Omental fat pad (tissue), 4 donors: ENCODE results near the gene GNAZ. TPM values are rescaled to one million over a fixed set of nuclear protein-coding genes. Genes with fewer than 3 reads are reported as not detected.
"Not testable (repeated sequence)": the region's sequence is repeated elsewhere in the genome, so short reads cannot be mapped to it uniquely, and the experiment has no call there.

Experiments used
- ATAC-seq: fragments of 150-250 bp; one replicate; pipeline ENCODE4 v1.9.1; 2016; ENCODE audit warnings: mild to moderate bottlenecking, moderate library complexity; ENCODE audit not compliant: low FRiP score
- DNase-seq: peaks from one replicate; pipeline ENCODE4 v3.0.0-alpha.2; 2019; ENCODE audit warnings: low spot score
- total RNA-seq, 4 donors: library from RNA; depleted of rRNA; stranded (reverse); fragments of >200 nt; gene quantifications; one replicate each; pipeline ENCODE4 v1.1.0, GENCODE V29; 2016
- TF ChIP-seq, protein P1 (sequence below), 3 donors: fragments of 450-650 bp; IDR thresholded peaks; one replicate each; pipeline ENCODE4 v1.5.1; 2016 to 2017; ENCODE audit warnings: antibody characterized with exemption in 3 of 3, mild to moderate bottlenecking in 3 of 3, moderate library complexity in 2 of 3

The GNAZ gene
- total RNA-seq, 4 donors from 2014 or later = 8.6 to 25.1 (median 16.5) TPM

DNA sequence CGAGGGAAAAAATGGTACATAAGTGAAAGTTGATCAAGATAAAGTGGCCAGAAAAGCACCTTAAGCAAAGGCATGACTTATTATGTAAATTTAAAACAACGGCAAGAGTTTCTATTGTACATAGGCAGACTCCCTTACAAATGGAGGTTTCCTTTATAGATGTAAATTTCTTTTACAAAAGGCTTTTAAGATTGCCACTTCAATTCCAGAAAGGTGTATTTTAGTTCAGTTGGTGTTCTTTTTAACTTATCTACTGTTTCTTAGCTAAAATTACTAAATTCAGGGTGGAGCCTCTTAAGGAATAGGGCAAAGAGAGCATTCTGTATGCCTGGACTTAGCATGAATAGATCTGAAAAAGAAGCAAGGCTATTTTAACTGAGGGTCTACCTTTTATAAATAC, 24.9 kb upstream of the GNAZ start:
- ATAC-seq = no peak
- TF ChIP-seq, protein P1, sequence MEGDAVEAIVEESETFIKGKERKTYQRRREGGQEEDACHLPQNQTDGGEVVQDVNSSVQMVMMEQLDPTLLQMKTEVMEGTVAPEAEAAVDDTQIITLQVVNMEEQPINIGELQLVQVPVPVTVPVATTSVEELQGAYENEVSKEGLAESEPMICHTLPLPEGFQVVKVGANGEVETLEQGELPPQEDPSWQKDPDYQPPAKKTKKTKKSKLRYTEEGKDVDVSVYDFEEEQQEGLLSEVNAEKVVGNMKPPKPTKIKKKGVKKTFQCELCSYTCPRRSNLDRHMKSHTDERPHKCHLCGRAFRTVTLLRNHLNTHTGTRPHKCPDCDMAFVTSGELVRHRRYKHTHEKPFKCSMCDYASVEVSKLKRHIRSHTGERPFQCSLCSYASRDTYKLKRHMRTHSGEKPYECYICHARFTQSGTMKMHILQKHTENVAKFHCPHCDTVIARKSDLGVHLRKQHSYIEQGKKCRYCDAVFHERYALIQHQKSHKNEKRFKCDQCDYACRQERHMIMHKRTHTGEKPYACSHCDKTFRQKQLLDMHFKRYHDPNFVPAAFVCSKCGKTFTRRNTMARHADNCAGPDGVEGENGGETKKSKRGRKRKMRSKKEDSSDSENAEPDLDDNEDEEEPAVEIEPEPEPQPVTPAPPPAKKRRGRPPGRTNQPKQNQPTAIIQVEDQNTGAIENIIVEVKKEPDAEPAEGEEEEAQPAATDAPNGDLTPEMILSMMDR (IDR thresholded peaks at IDR 0.05) = no peak
- no peak for DNase-seq

DNA sequence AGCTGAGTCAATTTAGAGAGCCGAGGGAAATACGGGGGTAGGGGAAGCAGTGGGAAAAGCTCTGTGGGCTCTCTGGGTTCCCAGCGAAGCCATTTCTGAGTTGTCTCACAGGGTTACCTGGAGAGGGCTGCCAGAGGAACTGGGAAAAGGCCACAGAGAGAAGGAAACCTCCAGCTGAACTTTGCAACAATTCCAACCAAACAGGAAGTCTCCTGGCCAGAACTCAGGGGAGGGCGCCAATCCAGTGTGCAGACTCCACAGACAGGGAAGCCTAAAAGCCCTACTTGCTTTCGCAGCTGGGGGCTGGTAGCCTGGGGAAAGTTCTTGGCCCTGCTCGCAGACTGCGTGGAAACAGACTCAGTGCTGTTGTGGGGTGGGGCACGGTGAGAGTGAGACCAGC, 23.1 kb upstream of the GNAZ start:
- DNase-seq (no peak), ATAC-seq (no peak)
- TF ChIP-seq, protein P1 (IDR thresholded peaks at IDR 0.05) = no peak

DNA sequence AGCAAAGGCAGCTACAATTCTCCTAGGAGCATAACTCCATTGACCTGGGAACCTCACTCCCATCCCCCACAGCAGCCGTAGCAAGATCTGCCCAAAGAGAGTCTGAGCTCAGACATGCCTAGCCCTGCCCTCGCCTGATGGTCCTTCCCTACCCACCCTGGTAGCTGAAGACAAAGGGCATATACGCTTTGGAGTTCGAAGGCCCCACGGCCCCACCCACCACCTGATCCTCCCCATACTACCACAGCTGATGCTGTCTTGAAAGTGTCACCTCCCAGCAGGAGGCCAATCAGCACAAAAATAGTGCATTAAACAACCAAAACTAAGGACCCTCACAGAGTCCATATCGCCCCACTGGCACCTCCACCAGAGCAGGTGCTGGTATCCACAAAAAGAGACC, 22.6 kb upstream of the GNAZ start:
- DNase-seq (no peak), ATAC-seq (no peak)

DNA sequence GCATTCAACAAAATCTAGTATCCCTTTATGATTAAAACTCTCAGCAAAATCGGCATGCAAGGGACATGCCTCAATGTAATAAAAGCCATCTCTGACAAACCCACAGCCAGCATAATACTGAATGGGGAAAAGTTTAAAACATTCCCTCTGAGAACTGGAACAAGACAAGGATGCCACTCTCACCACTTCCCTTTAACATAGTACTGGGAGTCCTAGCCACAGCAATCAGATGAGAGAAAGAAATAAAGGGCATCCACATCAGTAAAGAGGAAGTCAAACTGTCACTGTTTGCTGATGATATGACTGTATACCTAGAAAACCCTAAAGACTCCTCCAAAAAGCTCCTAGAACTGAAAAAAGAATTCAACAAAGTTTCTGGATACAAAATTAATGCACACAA, 19.8 kb upstream of the GNAZ start:
- DNase-seq, ATAC-seq: not testable (repeated sequence)

More for the DNA sequence above, 22.6 kb upstream of the GNAZ start:
- TF ChIP-seq, protein P1 (IDR thresholded peaks at IDR 0.05) = no peak

DNA sequence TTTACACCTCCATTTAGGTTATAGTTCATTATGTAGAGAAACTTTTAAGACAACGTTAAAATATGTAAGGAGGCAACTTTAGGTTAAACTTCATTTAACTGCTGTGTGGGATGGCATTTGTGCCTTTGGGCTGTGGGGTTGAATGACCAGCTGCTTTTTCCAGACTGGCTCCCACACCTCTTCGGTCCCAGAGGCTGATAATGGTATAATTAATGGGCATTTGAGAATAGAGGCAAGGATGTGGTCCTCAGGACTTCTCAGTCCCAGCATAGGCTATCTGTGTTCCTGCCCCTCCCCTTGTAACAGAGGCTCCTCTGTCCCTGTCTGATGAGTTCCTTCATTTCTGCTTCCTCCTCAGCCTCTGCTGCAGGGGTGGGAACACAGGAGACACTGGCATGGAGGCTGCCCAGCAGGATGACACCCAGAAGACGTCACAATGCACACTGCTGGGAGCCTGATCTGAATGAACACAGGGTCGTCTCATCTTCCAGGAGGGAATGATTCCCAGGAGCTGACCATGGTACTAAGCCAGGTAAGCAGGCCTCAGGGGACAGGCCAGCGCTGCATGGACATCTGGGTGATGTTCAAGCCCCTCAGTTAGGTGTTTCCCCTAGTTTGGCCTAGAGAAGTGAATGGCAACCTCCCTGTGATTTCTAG, 17.1 kb upstream of the GNAZ start:
- DNase-seq = no peak
- no peak for ATAC-seq
- TF ChIP-seq, protein P1 (IDR thresholded peaks at IDR 0.05) = no peak

DNA sequence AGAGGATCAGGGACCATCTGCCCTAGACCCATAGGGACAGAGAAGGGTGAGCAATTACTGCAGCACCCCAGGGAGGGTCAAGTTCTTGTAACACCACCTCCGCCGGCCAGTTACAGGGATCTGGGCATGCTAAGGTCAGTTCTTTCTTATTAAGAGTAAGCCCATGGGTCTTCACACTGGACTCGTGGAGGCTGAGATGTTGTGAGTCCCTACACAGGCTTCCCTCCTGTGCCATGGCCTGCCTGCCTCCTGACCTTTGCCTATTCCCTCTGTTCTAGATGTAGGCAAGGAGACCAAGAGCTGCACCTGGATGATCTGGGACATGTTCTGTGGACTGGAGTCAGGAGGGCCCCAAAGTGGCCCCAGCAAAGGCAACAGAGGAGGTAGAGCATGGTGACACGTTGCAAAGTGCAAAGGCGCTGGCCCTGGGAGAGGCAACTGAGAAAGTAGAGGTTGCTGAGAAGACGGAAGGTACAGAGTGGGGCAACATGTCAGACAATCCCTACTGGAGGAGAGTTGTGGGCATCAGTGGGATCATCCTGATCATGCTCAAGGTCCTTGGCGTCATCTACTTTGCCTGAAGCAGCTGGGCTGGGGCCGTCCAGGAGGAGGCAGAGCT, 16.3 kb upstream of the GNAZ start:
- no peak for DNase-seq
- no peak for ATAC-seq
- TF ChIP-seq, protein P1 (IDR thresholded peaks at IDR 0.05) = no peak

DNA sequence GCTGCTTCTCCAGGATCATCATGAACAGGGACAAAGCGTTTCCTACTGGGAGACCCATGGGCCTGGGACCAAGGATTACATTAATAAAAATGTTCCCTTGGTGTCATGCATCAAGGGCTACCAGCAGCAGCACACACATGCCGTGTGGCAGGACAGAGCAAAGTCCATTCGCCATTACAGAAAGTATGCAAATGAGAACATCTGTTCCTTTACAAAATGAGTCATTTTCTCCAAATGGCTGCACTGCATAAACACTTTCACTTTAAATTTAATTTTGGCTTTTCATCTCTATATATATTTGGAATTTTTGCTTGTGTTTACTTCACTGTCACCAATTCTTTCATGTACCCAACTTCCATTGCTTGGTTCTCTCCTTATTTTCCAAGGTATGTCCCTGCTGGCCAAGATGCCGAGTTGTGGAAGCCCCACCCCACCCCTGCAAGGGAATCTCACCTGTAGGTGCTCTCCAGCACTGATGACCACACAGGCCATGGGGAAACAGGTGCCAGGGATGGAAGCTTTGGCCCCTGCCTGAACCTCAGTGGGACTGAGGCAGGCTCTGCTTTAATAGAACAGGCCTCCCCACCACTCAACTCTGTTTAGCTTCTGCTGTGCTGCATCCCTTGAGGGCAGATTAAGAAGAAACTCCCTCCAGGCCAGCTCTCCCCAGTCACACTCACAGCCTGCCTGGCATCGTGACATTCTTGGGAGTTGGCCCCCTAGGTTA, 15.6 kb upstream of the GNAZ start:
- DNase-seq (no peak), ATAC-seq (no peak)
- TF ChIP-seq, protein P1 (IDR thresholded peaks at IDR 0.05) = no peak
